ENCODE measurements around the gene TTLL1.

DNA sequence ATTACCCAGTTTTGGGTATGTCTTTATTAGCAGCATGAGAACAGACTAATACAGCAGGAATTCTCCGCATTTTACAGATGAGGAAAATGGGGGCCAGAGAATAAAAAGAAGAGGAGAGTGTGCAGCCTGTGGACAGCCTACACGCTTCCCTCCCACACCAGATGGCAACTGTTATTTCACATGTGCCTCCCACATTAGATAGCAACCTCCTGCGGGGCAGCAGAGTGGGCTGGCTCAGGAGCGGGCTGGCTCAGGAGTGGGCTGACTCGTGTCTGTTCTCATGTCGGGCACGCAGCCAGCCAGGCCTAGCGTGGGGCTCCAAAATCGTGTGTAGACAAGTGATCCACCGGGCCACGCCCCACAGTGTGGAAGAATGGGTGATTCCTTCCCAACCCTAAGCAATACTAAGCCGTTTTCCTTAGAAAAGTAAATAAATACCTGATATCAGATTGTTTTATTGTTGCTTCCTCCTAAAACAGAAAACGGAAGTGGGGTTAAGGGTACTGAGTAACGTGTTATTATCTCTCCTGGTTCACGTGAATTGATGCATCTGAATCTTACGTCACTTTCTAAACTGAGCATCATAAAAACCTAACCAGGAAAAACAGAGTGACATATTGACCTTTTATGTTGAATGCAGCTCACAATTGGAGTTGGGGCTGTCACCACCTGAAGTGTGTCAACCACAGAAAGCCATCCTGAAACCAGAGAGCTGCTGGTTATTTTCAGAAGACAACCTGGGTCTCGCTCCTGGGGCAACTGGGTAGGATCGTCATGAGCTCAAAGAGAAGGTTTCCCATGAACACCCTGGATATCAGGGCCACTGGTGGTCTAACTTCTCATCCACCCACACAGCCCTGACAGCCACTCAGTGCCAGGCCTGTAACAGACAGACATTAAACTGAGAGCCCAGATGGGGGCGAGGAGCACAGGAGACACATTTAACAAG is 3.3 kb downstream of the TTLL1 start:
- no peak for TF ChIP-seq NR2F2 (IDR thresholded peaks at IDR 0.05)
- TF ChIP-seq, protein P1, sequence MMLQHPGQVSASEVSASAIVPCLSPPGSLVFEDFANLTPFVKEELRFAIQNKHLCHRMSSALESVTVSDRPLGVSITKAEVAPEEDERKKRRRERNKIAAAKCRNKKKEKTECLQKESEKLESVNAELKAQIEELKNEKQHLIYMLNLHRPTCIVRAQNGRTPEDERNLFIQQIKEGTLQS (IDR thresholded peaks at IDR 0.05) = no peak
- TF ChIP-seq TAF1 (conservative IDR thresholded peaks at IDR 0.05) = no peak
- TF ChIP-seq EGR1 (IDR thresholded peaks at IDR 0.05; ENCODE audit: low read depth in 2 of 2) = no peak
- TF ChIP-seq, protein P2, sequence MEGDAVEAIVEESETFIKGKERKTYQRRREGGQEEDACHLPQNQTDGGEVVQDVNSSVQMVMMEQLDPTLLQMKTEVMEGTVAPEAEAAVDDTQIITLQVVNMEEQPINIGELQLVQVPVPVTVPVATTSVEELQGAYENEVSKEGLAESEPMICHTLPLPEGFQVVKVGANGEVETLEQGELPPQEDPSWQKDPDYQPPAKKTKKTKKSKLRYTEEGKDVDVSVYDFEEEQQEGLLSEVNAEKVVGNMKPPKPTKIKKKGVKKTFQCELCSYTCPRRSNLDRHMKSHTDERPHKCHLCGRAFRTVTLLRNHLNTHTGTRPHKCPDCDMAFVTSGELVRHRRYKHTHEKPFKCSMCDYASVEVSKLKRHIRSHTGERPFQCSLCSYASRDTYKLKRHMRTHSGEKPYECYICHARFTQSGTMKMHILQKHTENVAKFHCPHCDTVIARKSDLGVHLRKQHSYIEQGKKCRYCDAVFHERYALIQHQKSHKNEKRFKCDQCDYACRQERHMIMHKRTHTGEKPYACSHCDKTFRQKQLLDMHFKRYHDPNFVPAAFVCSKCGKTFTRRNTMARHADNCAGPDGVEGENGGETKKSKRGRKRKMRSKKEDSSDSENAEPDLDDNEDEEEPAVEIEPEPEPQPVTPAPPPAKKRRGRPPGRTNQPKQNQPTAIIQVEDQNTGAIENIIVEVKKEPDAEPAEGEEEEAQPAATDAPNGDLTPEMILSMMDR (IDR thresholded peaks at IDR 0.05; ENCODE audit: low read depth, low read length, missing input control) = no peak
- TF ChIP-seq, protein P3, sequence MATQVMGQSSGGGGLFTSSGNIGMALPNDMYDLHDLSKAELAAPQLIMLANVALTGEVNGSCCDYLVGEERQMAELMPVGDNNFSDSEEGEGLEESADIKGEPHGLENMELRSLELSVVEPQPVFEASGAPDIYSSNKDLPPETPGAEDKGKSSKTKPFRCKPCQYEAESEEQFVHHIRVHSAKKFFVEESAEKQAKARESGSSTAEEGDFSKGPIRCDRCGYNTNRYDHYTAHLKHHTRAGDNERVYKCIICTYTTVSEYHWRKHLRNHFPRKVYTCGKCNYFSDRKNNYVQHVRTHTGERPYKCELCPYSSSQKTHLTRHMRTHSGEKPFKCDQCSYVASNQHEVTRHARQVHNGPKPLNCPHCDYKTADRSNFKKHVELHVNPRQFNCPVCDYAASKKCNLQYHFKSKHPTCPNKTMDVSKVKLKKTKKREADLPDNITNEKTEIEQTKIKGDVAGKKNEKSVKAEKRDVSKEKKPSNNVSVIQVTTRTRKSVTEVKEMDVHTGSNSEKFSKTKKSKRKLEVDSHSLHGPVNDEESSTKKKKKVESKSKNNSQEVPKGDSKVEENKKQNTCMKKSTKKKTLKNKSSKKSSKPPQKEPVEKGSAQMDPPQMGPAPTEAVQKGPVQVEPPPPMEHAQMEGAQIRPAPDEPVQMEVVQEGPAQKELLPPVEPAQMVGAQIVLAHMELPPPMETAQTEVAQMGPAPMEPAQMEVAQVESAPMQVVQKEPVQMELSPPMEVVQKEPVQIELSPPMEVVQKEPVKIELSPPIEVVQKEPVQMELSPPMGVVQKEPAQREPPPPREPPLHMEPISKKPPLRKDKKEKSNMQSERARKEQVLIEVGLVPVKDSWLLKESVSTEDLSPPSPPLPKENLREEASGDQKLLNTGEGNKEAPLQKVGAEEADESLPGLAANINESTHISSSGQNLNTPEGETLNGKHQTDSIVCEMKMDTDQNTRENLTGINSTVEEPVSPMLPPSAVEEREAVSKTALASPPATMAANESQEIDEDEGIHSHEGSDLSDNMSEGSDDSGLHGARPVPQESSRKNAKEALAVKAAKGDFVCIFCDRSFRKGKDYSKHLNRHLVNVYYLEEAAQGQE (IDR thresholded peaks at IDR 0.05) = no peak
- TF ChIP-seq, protein P4, sequence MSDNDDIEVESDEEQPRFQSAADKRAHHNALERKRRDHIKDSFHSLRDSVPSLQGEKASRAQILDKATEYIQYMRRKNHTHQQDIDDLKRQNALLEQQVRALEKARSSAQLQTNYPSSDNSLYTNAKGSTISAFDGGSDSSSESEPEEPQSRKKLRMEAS (IDR thresholded peaks at IDR 0.05) = no peak

Data from liver (tissue), 3 donors.